ENCODE results near the gene CNIH3.

DNA sequence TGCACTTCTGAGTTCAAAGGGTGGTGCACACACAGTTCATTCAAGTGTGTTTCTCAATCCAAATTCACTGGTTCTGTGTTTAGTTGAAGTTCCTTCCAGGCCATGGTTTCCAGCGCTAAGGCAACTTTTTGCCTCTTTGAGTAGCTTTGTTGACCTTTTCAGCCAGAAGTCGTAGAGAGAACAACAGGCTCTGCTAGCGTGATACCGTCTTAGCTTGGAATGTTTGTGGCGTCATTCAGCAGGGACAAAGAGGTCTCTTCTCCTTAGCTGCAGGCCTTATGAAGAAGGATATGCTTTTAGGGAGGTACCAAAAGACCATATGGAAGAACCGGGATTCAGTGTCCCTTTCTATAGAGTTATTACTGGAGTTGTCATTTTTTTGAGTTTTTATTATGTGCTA lies 65.7 kb downstream of the CNIH3 start:
- TF ChIP-seq POLR2A (IDR thresholded peaks at IDR 0.05; ENCODE audit: low read depth, low read length) (no peak), EZH2 (IDR thresholded peaks at IDR 0.05; ENCODE audit: borderline replicate concordance, low read depth, low read length, severe bottlenecking) (no peak), POLR2AphosphoS5 (IDR thresholded peaks at IDR 0.05; ENCODE audit: insufficient read depth, low read depth, low read length) (no peak), JUN (IDR thresholded peaks at IDR 0.05; ENCODE audit: borderline replicate concordance, insufficient read depth, insufficient read length, low read depth) (no peak), GATA2 (IDR thresholded peaks at IDR 0.05; ENCODE audit: insufficient read depth, insufficient read length, low read depth, low read length) (no peak), FOS (IDR thresholded peaks at IDR 0.05; ENCODE audit: borderline replicate concordance, insufficient read depth, low read length) (no peak)
- TF ChIP-seq, protein P1, sequence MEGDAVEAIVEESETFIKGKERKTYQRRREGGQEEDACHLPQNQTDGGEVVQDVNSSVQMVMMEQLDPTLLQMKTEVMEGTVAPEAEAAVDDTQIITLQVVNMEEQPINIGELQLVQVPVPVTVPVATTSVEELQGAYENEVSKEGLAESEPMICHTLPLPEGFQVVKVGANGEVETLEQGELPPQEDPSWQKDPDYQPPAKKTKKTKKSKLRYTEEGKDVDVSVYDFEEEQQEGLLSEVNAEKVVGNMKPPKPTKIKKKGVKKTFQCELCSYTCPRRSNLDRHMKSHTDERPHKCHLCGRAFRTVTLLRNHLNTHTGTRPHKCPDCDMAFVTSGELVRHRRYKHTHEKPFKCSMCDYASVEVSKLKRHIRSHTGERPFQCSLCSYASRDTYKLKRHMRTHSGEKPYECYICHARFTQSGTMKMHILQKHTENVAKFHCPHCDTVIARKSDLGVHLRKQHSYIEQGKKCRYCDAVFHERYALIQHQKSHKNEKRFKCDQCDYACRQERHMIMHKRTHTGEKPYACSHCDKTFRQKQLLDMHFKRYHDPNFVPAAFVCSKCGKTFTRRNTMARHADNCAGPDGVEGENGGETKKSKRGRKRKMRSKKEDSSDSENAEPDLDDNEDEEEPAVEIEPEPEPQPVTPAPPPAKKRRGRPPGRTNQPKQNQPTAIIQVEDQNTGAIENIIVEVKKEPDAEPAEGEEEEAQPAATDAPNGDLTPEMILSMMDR (IDR thresholded peaks at IDR 0.05; ENCODE audit: extremely low read depth in 1 of 2, insufficient read depth in 1 of 2, low read depth in 1 of 2, low read length in 2 of 2) = no peak
- TF ChIP-seq, protein P2, sequence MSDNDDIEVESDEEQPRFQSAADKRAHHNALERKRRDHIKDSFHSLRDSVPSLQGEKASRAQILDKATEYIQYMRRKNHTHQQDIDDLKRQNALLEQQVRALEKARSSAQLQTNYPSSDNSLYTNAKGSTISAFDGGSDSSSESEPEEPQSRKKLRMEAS (IDR thresholded peaks at IDR 0.05; ENCODE audit: insufficient read depth, insufficient read length) = no peak

Data from endothelial cell of umbilical vein (primary cell).